Natural killer cell (primary cell): Measurements from ENCODE around the gene UPK2. TPM values are rescaled to one million over a fixed set of nuclear protein-coding genes. Genes with fewer than 3 reads are reported as not detected.

ENCODE experiments used
- ATAC-seq, 3 donors: fragments of 150-1000 bp in 2 of 3; fragments of 200-7000 bp in 1 of 3; cut with Tn5 transposase; 1 replicate in 1 of 3; 2 replicates in 2 of 3; pipeline ENCODE4 v1.10.0; 2021; ENCODE audit warnings: mild to moderate bottlenecking in 2 of 3, moderate library complexity in 2 of 3
- DNase-seq, 2 donors: peaks; one replicate each; pipeline versions ENCODE4 v3.0.0 to v3.0.0-alpha.2; 2013 to 2021; ENCODE audit warnings: mixed read lengths in 1 of 2
- H3K27ac ChIP-seq: one replicate; pipeline ENCODE4 v1.5.1; 2013; ENCODE audit warnings: mild to moderate bottlenecking, low read length
- H3K27me3 ChIP-seq: one replicate; pipeline ENCODE4 v1.6.1; 2013; ENCODE audit warnings: low read length; ENCODE audit not compliant: control insufficient read depth, insufficient read depth
- H3K36me3 ChIP-seq: one replicate; pipeline ENCODE4 v1.6.1; 2013; ENCODE audit warnings: low read length; ENCODE audit not compliant: control insufficient read depth, insufficient read depth
- H3K4me1 ChIP-seq: one replicate; pipeline ENCODE4 v1.6.1; 2013; ENCODE audit warnings: low read length; ENCODE audit not compliant: control insufficient read depth, insufficient read depth
- H3K4me3 ChIP-seq: one replicate; pipeline ENCODE4 v1.5.1; 2013; ENCODE audit warnings: low read length
- H3K9me3 ChIP-seq: one replicate; pipeline ENCODE4 v1.6.1; 2013; ENCODE audit warnings: low read length; ENCODE audit not compliant: control insufficient read depth, insufficient read depth
- H3K27ac Mint-ChIP-seq, 2 donors: one replicate each; pipeline ENCODE4 v1.8.0; 2022; ENCODE audit warnings: mild to moderate bottlenecking in 2 of 2, mixed read lengths in 2 of 2, moderate library complexity in 1 of 2
- H3K27me3 Mint-ChIP-seq, 2 donors: one replicate each; pipeline ENCODE4 v1.8.0; 2022; ENCODE audit warnings: low read depth in 2 of 2, mixed read lengths in 2 of 2
- H3K36me3 Mint-ChIP-seq: one replicate; pipeline ENCODE4 v1.8.0; 2022; ENCODE audit warnings: mixed read lengths
- H3K4me1 Mint-ChIP-seq, 2 donors: one replicate each; pipeline ENCODE4 v1.8.0; 2022; ENCODE audit warnings: mixed read lengths in 2 of 2
- H3K4me3 Mint-ChIP-seq: one replicate; pipeline ENCODE4 v1.8.0; 2022; ENCODE audit warnings: mild to moderate bottlenecking, moderate library complexity, mixed read lengths
- H3K9me3 Mint-ChIP-seq, 2 donors: one replicate each; pipeline ENCODE4 v1.8.0; 2022; ENCODE audit warnings: mixed read lengths in 2 of 2
- CTCF ChIP-seq: fragments of 200-600 bp; IDR thresholded peaks from one replicate; pipeline ENCODE4 v1.8.0; 2022; ENCODE audit warnings: antibody characterized with exemption
- WGBS: methylation state at CpG from one replicate; pipeline ENCODE4 v1.1.7; 2013; ENCODE audit warnings: missing lambda C conversion rate; ENCODE audit not compliant: insufficient coverage; 5-methylcytosine and 5-hydroxymethylcytosine counted together
- intact Hi-C: fragments of 100-400 bp; cut with micrococcal nuclease; formaldehyde crosslinking; loops from one replicate; pipeline ENCODE4 v1.14.2; 2022
- total RNA-seq, 4 donors: library from RNA; stranded (reverse); fragments of 120-200 nt in 1 of 4; gene quantifications; one replicate each; pipeline versions ENCODE4 v1.2.3 to v1.2.4, GENCODE V29; 2013 to 2022

The UPK2 gene
- total RNA-seq, 3 donors from 2014 or later (not counting 1 experiment from before 2014, with no cell fraction given) = 0.40 to 0.41 TPM; not detected in 1

DNA sequence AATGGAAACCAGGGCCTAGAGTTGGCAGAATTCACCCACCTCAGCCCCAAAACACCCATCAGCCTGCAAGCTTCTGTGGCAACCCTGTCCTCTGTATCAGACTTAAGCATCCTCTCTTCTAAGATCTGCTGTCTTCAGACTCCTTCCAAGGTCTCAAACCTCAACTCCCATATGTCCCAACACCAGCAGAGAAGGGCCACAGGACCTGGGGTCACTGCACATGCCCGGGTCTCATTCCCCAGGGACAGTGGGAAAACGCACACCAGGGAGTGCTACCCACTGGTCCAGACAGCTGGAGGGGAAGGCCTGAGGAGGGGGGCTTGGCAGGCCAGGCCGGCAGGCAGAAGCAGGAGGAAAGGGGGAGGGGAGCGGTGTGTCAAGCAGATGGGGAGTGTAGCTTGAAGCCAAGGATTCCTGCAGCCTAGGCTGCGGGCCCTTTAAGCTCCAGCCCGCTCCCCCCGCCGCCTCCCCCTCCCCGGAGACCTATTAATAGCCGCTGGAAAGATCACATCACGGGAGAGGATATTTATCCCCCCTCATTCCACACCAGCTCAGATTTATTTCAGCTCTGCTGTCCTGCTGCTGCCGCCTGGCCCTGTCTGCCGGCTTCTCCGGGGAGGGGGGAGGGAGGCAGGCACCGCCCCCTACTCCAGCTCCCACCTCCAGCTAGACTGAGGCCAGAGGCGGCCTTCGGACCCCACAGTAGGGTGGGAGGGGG is 47.0 kb upstream of the UPK2 start:
- DNase-seq = peak in 1 of 2 donors; percentile 58
- no peaks in the 10 kb centered on the region for H3K9me3 ChIP-seq
- H3K27me3 ChIP-seq = no peaks in the 10 kb centered on the region
- H3K36me3 ChIP-seq = peaks cover 37% of the 10 kb centered on the region
- H3K4me1 Mint-ChIP-seq = peaks cover 42 to 68% of the 10 kb centered on the region in 2 donors
- H3K36me3 Mint-ChIP-seq = peaks cover 11% of the 10 kb centered on the region
- H3K4me1 ChIP-seq = peaks cover 65% of the 10 kb centered on the region
- H3K27me3 Mint-ChIP-seq = no peaks in the 10 kb centered on the region
- H3K27ac ChIP-seq = peak overlapping the region; percentile 94
- peak overlapping the region; percentile 50 for H3K4me3 Mint-ChIP-seq
- H3K27ac Mint-ChIP-seq = peak overlapping the region; percentile 86 to 90
- no peak for TF ChIP-seq CTCF
- H3K9me3 Mint-ChIP-seq = no peaks in the 10 kb centered on the region
- intact Hi-C loops = no loop called here
- ATAC-seq = no peak
- H3K4me3 ChIP-seq = no peak overlapping the region
- WGBS = 55% methylated on average over 10 of the region's 17 CpGs

GRCh38 chr11:118909619-118910308 is 46.3 kb upstream of the UPK2 start:
- peaks cover 11% of the 10 kb centered on the region for H3K36me3 Mint-ChIP-seq
- DNase-seq (no peak), ATAC-seq (no peak)
- WGBS = 93% methylated on average over 21 of the region's 21 CpGs
- no peaks in the 10 kb centered on the region for H3K27me3 Mint-ChIP-seq
- Histone ChIP-seq H3K9me3 (no peaks in the 10 kb centered on the region), H3K27me3 (no peaks in the 10 kb centered on the region), H3K36me3 (peaks cover 31% of the 10 kb centered on the region), H3K4me3 (no peak overlapping the region), H3K4me1 (peaks cover 72% of the 10 kb centered on the region), H3K27ac (peak overlapping the region; percentile 94)
- H3K4me1 Mint-ChIP-seq = peaks cover 50 to 75% of the 10 kb centered on the region in 2 donors
- H3K27ac Mint-ChIP-seq = peak overlapping the region; percentile 86 to 90
- TF ChIP-seq CTCF = no peak
- intact Hi-C loops = no loop called here
- H3K9me3 Mint-ChIP-seq = no peaks in the 10 kb centered on the region
- peak overlapping the region; percentile 6 for H3K4me3 Mint-ChIP-seq

DNA sequence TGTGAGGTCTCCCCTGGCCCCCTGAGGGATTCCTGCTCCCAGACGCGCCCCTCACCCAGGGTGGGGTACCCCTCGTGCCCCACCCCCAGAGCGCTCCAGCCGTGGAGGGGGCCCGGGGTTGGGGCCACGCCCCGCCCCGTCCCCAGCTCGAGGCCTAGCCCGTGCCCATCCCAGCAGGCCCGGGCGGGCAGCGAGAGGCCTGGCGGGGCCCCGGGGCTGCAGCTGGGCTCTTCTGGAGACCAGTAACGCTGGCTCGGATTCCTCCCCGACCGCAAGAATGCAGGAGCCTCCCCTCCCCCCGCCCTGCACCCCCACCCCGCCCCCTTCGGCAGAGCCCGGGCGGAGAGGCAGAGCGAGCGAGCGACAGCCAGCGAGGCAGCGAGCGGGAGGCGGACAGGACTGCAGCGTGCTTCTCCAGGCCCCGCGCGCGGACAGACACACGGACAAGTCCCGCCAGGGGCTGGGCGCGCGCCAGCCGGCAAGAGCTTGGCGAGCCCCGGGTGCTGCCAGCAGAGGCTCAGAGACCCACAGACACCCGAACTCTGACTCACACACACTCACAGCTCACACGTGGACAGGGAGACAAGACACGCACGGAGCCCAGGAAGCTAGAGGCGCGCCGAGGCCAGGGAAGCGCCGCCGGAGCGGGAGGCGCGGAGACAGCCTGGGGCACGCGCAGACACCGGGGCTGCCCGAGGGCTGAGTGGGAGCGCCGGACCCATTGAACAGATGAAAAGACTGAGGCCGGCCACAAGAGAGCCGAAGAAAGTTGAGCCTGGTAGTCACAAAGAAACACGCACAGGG is 45.6 kb upstream of the UPK2 start:
- TF ChIP-seq CTCF = no peak
- Histone ChIP-seq H3K9me3 (no peaks in the 10 kb centered on the region), H3K4me1 (peaks cover 79% of the 10 kb centered on the region), H3K27ac (peak overlapping the region; percentile 94), H3K36me3 (peaks cover 28% of the 10 kb centered on the region), H3K4me3 (peak overlapping the region; percentile 14), H3K27me3 (no peaks in the 10 kb centered on the region)
- H3K4me1 Mint-ChIP-seq = peaks cover 57 to 82% of the 10 kb centered on the region in 2 donors
- DNase-seq = peak; percentile 64 to 84
- H3K27me3 Mint-ChIP-seq = no peaks in the 10 kb centered on the region
- peak overlapping the region; percentile 92 for H3K4me3 Mint-ChIP-seq
- 35% methylated on average over 66 of the region's 67 CpGs for WGBS
- no peaks in the 10 kb centered on the region for H3K9me3 Mint-ChIP-seq
- ATAC-seq = peak; percentile 46 to 58 (median 48)
- intact Hi-C loops = no loop called here
- peak overlapping the region; percentile 95 to 96 for H3K27ac Mint-ChIP-seq
- H3K36me3 Mint-ChIP-seq = peaks cover 11% of the 10 kb centered on the region
